ENCODE data around the gene PLXNA2. TPM values are rescaled to one million over a fixed set of nuclear protein-coding genes. Genes with fewer than 3 reads are reported as not detected.

Gene PLXNA2
- total RNA-seq, 2 donors from 2014 or later: 0.04 to 0.39 TPM

- no peak overlapping the region for H3K27ac Mint-ChIP-seq
- no peaks in the 10 kb centered on the region for H3K36me3 Mint-ChIP-seq
- no peaks in the 10 kb centered on the region for H3K9me3 Mint-ChIP-seq
- DNase-seq (ENCODE audit: low spot score in 2 of 2) (no peak), ATAC-seq (no peak)
Measured at GRCh38 chr1:208134491-208134890, 109.7 kb downstream of the PLXNA2 start.

GRCh38 chr1:208133355-208133754 lies 110.8 kb downstream of the PLXNA2 start:
- DNase-seq (ENCODE audit: low spot score in 2 of 2) (no peak), ATAC-seq (no peak)
- no peaks in the 10 kb centered on the region for H3K9me3 Mint-ChIP-seq
- no peaks in the 10 kb centered on the region for H3K36me3 Mint-ChIP-seq
- H3K27ac Mint-ChIP-seq: no peak overlapping the region

GRCh38 chr1:208132287-208132882 lies 111.8 kb downstream of the PLXNA2 start:
- DNase-seq (ENCODE audit: low spot score in 2 of 2) (peak in 1 of 2 donors; percentile 75), ATAC-seq (peak; percentile 91 to 94)
- Mint-ChIP-seq H3K9me3 (no peaks in the 10 kb centered on the region), H3K36me3 (no peaks in the 10 kb centered on the region), H3K27ac (no peak overlapping the region)

- peak; percentile 22 to 64 for ATAC-seq
- Mint-ChIP-seq H3K27ac (no peak overlapping the region), H3K9me3 (no peaks in the 10 kb centered on the region), H3K36me3 (no peaks in the 10 kb centered on the region)
- no peak for DNase-seq (ENCODE audit: low spot score in 2 of 2)
Measured at GRCh38 chr1:208131621-208132286, 112.4 kb downstream of the PLXNA2 start.

- Mint-ChIP-seq H3K36me3 (no peaks in the 10 kb centered on the region), H3K9me3 (no peaks in the 10 kb centered on the region), H3K27ac (no peak overlapping the region)
- ATAC-seq (no peak), DNase-seq (ENCODE audit: low spot score in 2 of 2) (no peak)
Measured at GRCh38 chr1:208129487-208129886, 114.7 kb downstream of the PLXNA2 start.

GRCh38 chr1:208129060-208129459 lies 115.1 kb downstream of the PLXNA2 start:
- no peak for DNase-seq (ENCODE audit: low spot score in 2 of 2)
- Mint-ChIP-seq H3K9me3 (no peaks in the 10 kb centered on the region), H3K27ac (no peak overlapping the region), H3K36me3 (no peaks in the 10 kb centered on the region)
- no peak for ATAC-seq

GRCh38 chr1:208127792-208128529 lies 116.2 kb downstream of the PLXNA2 start:
- Mint-ChIP-seq H3K9me3 (no peaks in the 10 kb centered on the region), H3K36me3 (no peaks in the 10 kb centered on the region), H3K27ac (no peak overlapping the region)
- no peak for ATAC-seq
- no peak for DNase-seq (ENCODE audit: low spot score in 2 of 2)

- H3K36me3 Mint-ChIP-seq: no peaks in the 10 kb centered on the region
- no peak overlapping the region for H3K27ac Mint-ChIP-seq
- no peaks in the 10 kb centered on the region for H3K9me3 Mint-ChIP-seq
- DNase-seq (ENCODE audit: low spot score in 2 of 2) (no peak), ATAC-seq (no peak)
Measured at GRCh38 chr1:208127284-208127683, 116.9 kb downstream of the PLXNA2 start.

- Mint-ChIP-seq H3K27ac (no peak overlapping the region), H3K36me3 (no peaks in the 10 kb centered on the region), H3K9me3 (no peaks in the 10 kb centered on the region)
- no peak for ATAC-seq
- DNase-seq (ENCODE audit: low spot score in 2 of 2): no peak
Measured at GRCh38 chr1:208126108-208126507, 118.1 kb downstream of the PLXNA2 start.

- no peak for DNase-seq (ENCODE audit: low spot score in 2 of 2)
- no peaks in the 10 kb centered on the region for H3K9me3 Mint-ChIP-seq
Measured at GRCh38 chr1:208122612-208123358, 121.4 kb downstream of the PLXNA2 start.

GRCh38 chr1:208121813-208122364 lies 122.3 kb downstream of the PLXNA2 start:
- Mint-ChIP-seq H3K9me3 (no peaks in the 10 kb centered on the region), H3K27ac (no peak overlapping the region), H3K36me3 (no peaks in the 10 kb centered on the region)
- ATAC-seq: no peak
- no peak for DNase-seq (ENCODE audit: low spot score in 2 of 2)

More at GRCh38 chr1:208122612-208123358, 121.4 kb downstream of the PLXNA2 start:
- Mint-ChIP-seq H3K27ac (no peak overlapping the region), H3K36me3 (no peaks in the 10 kb centered on the region)
- ATAC-seq: no peak

- Mint-ChIP-seq H3K9me3 (no peaks in the 10 kb centered on the region), H3K36me3 (no peaks in the 10 kb centered on the region), H3K27ac (no peak overlapping the region)
- no peak for ATAC-seq
- DNase-seq (ENCODE audit: low spot score in 2 of 2): no peak
Measured at GRCh38 chr1:208120431-208120790, 123.8 kb downstream of the PLXNA2 start.

- Mint-ChIP-seq H3K36me3 (no peaks in the 10 kb centered on the region), H3K27ac (no peak overlapping the region), H3K9me3 (no peaks in the 10 kb centered on the region)
- DNase-seq (ENCODE audit: low spot score in 2 of 2) (no peak), ATAC-seq (no peak)
Measured at GRCh38 chr1:208118841-208119606, 125.2 kb downstream of the PLXNA2 start.

- no peak for DNase-seq (ENCODE audit: low spot score in 2 of 2)
- ATAC-seq: no peak
- Mint-ChIP-seq H3K9me3 (no peaks in the 10 kb centered on the region), H3K36me3 (no peaks in the 10 kb centered on the region), H3K27ac (no peak overlapping the region)
Measured at GRCh38 chr1:208118306-208118705, 125.9 kb downstream of the PLXNA2 start.

- no peaks in the 10 kb centered on the region for H3K9me3 Mint-ChIP-seq
- ATAC-seq: no peak
- H3K27ac Mint-ChIP-seq: no peak overlapping the region
Measured at GRCh38 chr1:208117826-208118225, 126.4 kb downstream of the PLXNA2 start.

GRCh38 chr1:208117409-208117808 lies 126.8 kb downstream of the PLXNA2 start:
- Mint-ChIP-seq H3K9me3 (no peaks in the 10 kb centered on the region), H3K27ac (no peak overlapping the region), H3K36me3 (no peaks in the 10 kb centered on the region)
- DNase-seq (ENCODE audit: low spot score in 2 of 2) (no peak), ATAC-seq (no peak)

More at GRCh38 chr1:208117826-208118225, 126.4 kb downstream of the PLXNA2 start:
- H3K36me3 Mint-ChIP-seq: no peaks in the 10 kb centered on the region
- no peak for DNase-seq (ENCODE audit: low spot score in 2 of 2)
